ENCODE measurements around the gene PRKAG3. TPM values are rescaled to one million over a fixed set of nuclear protein-coding genes. Genes with fewer than 3 reads are reported as not detected.
A peak's percentile ranks its signal among the peaks of the same experiment; 100 is the strongest.

The PRKAG3 gene
- total RNA-seq, 1 experiment from 2014 or later = not detected

GRCh38 chr2:218858138-218858445, 26.5 kb upstream of the PRKAG3 start:
- no peaks in the 10 kb centered on the region for H3K9me3 Mint-ChIP-seq (ENCODE audit: unreplicated experiment)
- DNase-seq (ENCODE audit: unreplicated experiment) = no peak
- no peak for TF ChIP-seq CTCF (IDR thresholded peaks at IDR 0.05; ENCODE audit: unreplicated experiment)
- peaks cover 7% of the 10 kb centered on the region for H3K36me3 Mint-ChIP-seq (ENCODE audit: insufficient read depth, unreplicated experiment)
- H3K4me3 Mint-ChIP-seq (ENCODE audit: unreplicated experiment) = no peak overlapping the region
- CTCF ChIA-PET = interaction anchor here (0.5 to 2.2 kb wide), 6 partner anchors 11 to 338 kb away, joined by 3 to 12 read pairs (median 4); no protein-coding TSS in a partner anchor
- BruUV-seq (replicated peaks) = no TSS peak
- intact Hi-C loops (cut with micrococcal nuclease) = no loop called here
- H3K27me3 Mint-ChIP-seq (ENCODE audit: insufficient read depth, unreplicated experiment) = peaks cover 54% of the 10 kb centered on the region
- POLR2A ChIA-PET = interaction anchor here (0.6 kb wide), 1 partner anchor 40 kb away, joined by 4 read pairs; no protein-coding TSS in a partner anchor
- peaks cover 20% of the 10 kb centered on the region for H3K4me1 Mint-ChIP-seq (ENCODE audit: insufficient read depth, unreplicated experiment)
- no peak overlapping the region for H3K27ac Mint-ChIP-seq (ENCODE audit: low read depth, unreplicated experiment)

GRCh38 chr2:218857371-218858137, 26.0 kb upstream of the PRKAG3 start:
- ChIA-PET CTCF (interaction anchor here (0.5 to 2.2 kb wide), 2 partner anchors 19 to 122 kb away, joined by 3 to 12 read pairs; no protein-coding TSS in a partner anchor), POLR2A (no interaction called here)
- intact Hi-C loops (cut with micrococcal nuclease) = no loop called here
- Mint-ChIP-seq H3K4me3 (ENCODE audit: unreplicated experiment) (no peak overlapping the region), H3K36me3 (ENCODE audit: insufficient read depth, unreplicated experiment) (peaks cover 7% of the 10 kb centered on the region), H3K4me1 (ENCODE audit: insufficient read depth, unreplicated experiment) (peaks cover 21% of the 10 kb centered on the region), H3K27me3 (ENCODE audit: insufficient read depth, unreplicated experiment) (peaks cover 49% of the 10 kb centered on the region), H3K9me3 (ENCODE audit: unreplicated experiment) (no peaks in the 10 kb centered on the region), H3K27ac (ENCODE audit: low read depth, unreplicated experiment) (no peak overlapping the region)
- TF ChIP-seq CTCF (IDR thresholded peaks at IDR 0.05; ENCODE audit: unreplicated experiment) = no peak
- DNase-seq (ENCODE audit: unreplicated experiment) = peak; percentile 64
- BruUV-seq (replicated peaks) = no TSS peak

GRCh38 chr2:218856896-218857243, 25.3 kb upstream of the PRKAG3 start:
- peaks cover 7% of the 10 kb centered on the region for H3K36me3 Mint-ChIP-seq (ENCODE audit: insufficient read depth, unreplicated experiment)
- no peaks in the 10 kb centered on the region for H3K9me3 Mint-ChIP-seq (ENCODE audit: unreplicated experiment)
- BruUV-seq (replicated peaks) = no TSS peak
- ChIA-PET POLR2A (no interaction called here), CTCF (interaction anchor here (2.2 kb wide), 1 partner anchor 20 kb away, joined by 12 read pairs; no protein-coding TSS in a partner anchor)
- H3K4me1 Mint-ChIP-seq (ENCODE audit: insufficient read depth, unreplicated experiment) = peaks cover 21% of the 10 kb centered on the region
- intact Hi-C loops (cut with micrococcal nuclease) = no loop called here
- H3K4me3 Mint-ChIP-seq (ENCODE audit: unreplicated experiment) = no peak overlapping the region
- no peak for TF ChIP-seq CTCF (IDR thresholded peaks at IDR 0.05; ENCODE audit: unreplicated experiment)
- H3K27me3 Mint-ChIP-seq (ENCODE audit: insufficient read depth, unreplicated experiment) = peaks cover 42% of the 10 kb centered on the region
- DNase-seq (ENCODE audit: unreplicated experiment) = no peak
- H3K27ac Mint-ChIP-seq (ENCODE audit: low read depth, unreplicated experiment) = no peak overlapping the region

- TF ChIP-seq CTCF (IDR thresholded peaks at IDR 0.05; ENCODE audit: unreplicated experiment) = no peak
- ChIA-PET CTCF (interaction anchor here (1.3 to 6.6 kb wide), 2 partner anchors 20 to 42 kb away, joined by 9 to 61 read pairs; no protein-coding TSS in a partner anchor), POLR2A (interaction anchor here (0.6 to 1.2 kb wide), 2 partner anchors 423 to 586 kb away, joined by 3 read pairs; partner anchors contain the start of gene DNAJB2)
- no peak for DNase-seq (ENCODE audit: unreplicated experiment)
- no peak overlapping the region for H3K27ac Mint-ChIP-seq (ENCODE audit: low read depth, unreplicated experiment)
- BruUV-seq (replicated peaks) = no TSS peak
- peaks cover 7% of the 10 kb centered on the region for H3K36me3 Mint-ChIP-seq (ENCODE audit: insufficient read depth, unreplicated experiment)
- H3K4me3 Mint-ChIP-seq (ENCODE audit: unreplicated experiment) = no peak overlapping the region
- peaks cover 37% of the 10 kb centered on the region for H3K27me3 Mint-ChIP-seq (ENCODE audit: insufficient read depth, unreplicated experiment)
- peaks cover 21% of the 10 kb centered on the region for H3K4me1 Mint-ChIP-seq (ENCODE audit: insufficient read depth, unreplicated experiment)
- no peaks in the 10 kb centered on the region for H3K9me3 Mint-ChIP-seq (ENCODE audit: unreplicated experiment)
- intact Hi-C loops (cut with micrococcal nuclease) = no loop called here
Measured at GRCh38 chr2:218856167-218856895, 24.7 kb upstream of the PRKAG3 start.

Measured in MCF 10A (cell line).